Adipose tissue (tissue), 3 donors: Measurements from ENCODE around the gene HKDC1. TPM values are rescaled to one million over a fixed set of nuclear protein-coding genes. Genes with fewer than 3 reads are reported as not detected.
"Not testable (repeated sequence)": the region's sequence is repeated elsewhere in the genome, so short reads cannot be mapped to it uniquely, and the experiment has no call there.

Experiments used
- H3K27ac ChIP-seq: one replicate; pipeline ENCODE4 v1.5.1; 2013; ENCODE audit warnings: low read depth, low read length
- WGBS, 3 donors: extraction: QIAGEN DNeasy Blood & Tissue Kit; methylation state at CpG; one replicate each; pipeline ENCODE4 v1.1.7; 2013; 5-methylcytosine and 5-hydroxymethylcytosine counted together
- polyA plus RNA-seq, 3 donors: library from polyadenylated mRNA; stranded (reverse); fragments of 200-250 nt; gene quantifications; one replicate each; pipeline ENCODE4 v1.2.3, GENCODE V29; 2013
- donor health status: healthy with polysubstance abuse.
- donor health status: Bipolar disorder and iron deficiency.
- donor health status: healthy.

Gene HKDC1
- polyA plus RNA-seq, 3 donors: 0.13 to 2.6 TPM; not detected in 1

- WGBS, 3 donors: 68 to 88% (median 87%) methylated on average over 4 of the region's 4 CpGs
- no peak overlapping the region for H3K27ac ChIP-seq
Observed at GRCh38 chr10:69307434-69307833, 87.3 kb downstream of the HKDC1 start.

DNA sequence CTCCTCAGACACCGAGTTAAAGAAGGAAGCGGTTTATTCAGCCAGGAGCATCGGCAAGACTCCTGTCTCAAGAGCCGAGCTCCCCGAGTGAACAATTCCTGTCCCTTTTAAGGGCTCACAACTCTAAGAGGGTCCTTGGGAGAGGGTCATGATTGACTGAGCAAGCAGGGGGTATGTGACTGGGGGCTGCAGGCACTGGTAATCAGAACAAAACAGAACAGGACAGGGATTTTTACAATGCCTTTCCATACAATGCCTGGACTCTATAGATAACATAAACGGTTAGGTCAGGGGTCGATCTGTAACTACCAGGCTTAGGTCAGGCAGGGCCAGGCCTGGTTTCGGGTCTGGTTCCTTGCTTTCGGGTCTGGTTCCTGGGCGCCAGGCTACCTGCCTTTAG, 88.2 kb downstream of the HKDC1 start:
- not testable (repeated sequence) for H3K27ac ChIP-seq
- WGBS, 3 donors: 93 to 95% (median 94%) methylated on average over 10 of the region's 10 CpGs

- no peak overlapping the region for H3K27ac ChIP-seq
- WGBS, 3 donors: 32 to 53% (median 50%) methylated on average over 4 of the region's 4 CpGs
Observed at GRCh38 chr10:69311309-69311708, 91.2 kb downstream of the HKDC1 start.

GRCh38 chr10:69312528-69312927, 92.4 kb downstream of the HKDC1 start:
- 84 to 88% (median 87%) methylated on average over 4 of the region's 4 CpGs for WGBS, 3 donors
- H3K27ac ChIP-seq: no peak overlapping the region

DNA sequence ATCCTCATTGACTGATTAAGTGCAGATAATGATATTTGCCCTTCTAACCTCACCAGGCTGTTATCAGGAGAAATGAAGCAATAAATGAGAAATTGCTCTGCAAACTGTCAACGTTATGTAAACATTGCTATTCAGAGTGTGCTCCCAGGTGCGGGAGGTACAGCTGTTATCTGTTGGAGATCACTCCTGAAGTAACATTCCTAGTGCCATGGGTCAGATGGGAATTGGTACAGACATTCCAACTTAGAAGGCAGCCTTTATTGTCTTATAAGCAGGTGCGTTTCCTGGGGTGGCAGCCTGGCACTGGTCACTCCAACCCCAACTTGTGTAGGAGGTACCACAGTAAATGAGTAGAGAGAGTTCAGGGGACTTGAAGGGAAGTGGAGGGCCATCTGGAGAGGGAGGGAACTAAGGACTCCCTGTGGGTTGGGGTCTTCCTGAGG, 95.0 kb downstream of the HKDC1 start:
- 54 to 80% (median 79%) methylated on average over 3 of the region's 3 CpGs for WGBS, 3 donors
- no peak overlapping the region for H3K27ac ChIP-seq

- no peak overlapping the region for H3K27ac ChIP-seq
Observed at GRCh38 chr10:69315610-69316312, 95.6 kb downstream of the HKDC1 start.

DNA sequence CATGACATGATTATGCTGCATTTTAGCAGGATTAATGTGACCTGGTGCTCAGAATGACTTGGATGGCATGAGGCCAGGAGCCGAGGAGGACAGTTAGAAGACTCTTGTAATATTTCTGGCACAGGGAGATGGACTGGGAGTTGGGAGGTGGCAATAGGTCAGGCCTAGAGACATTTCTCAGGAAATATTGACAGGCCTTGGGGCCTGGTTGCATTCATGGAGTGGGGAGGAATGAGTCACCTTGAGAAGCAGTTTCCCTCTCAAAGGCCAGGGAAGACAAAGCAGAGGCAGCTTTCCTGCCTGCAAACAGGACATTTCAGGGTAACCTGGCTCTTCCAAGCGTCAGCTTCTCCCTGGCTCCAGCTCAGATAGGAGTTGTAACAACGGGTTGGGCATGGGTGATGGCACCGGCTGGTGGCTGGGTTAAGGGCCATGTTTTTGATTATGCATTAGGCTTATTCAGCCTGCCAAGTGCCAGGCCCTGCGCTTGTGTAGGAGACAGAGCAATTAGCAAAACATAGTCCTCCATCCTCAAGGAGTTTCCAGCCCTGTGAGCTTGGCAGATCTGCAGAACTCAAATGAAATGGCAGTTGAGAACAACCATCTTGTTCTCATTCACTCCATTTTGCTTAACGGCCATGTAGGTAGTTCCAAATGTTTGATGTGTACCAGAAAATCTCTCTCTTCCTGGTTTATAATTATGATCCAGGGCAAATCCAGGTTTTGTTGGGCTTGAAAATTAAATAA, 96.4 kb downstream of the HKDC1 start:
- no peak overlapping the region for H3K27ac ChIP-seq
- WGBS, 3 donors: 64 to 82% (median 69%) methylated on average over 6 of the region's 6 CpGs

More at GRCh38 chr10:69315610-69316312, 95.6 kb downstream of the HKDC1 start:
- 80 to 89% (median 82%) methylated on average over 6 of the region's 6 CpGs for WGBS, 3 donors

Other genes with a start within 250 kb of the HKDC1 start
- gene KIFBP, start 231.5 kb upstream of the HKDC1 start, polyA plus RNA-seq: 10 to 100 TPM in 2 of 3 donors, 1 to 10 TPM in 1; 7.0 to 22.3 (median 17.9) TPM
- gene SRGN, start 132.2 kb upstream of the HKDC1 start, polyA plus RNA-seq: 100 to 1,000 TPM in 2 of 3 donors, 10 to 100 TPM in 1; 32.0 to 290 (median 181) TPM
- 10 to 100 TPM; 13.1 to 45.2 (median 33.4) TPM for gene VPS26A, start 96.2 kb upstream of the HKDC1 start, polyA plus RNA-seq
- gene SUPV3L1, start 40.1 kb upstream of the HKDC1 start, polyA plus RNA-seq: 10 to 100 TPM; 13.6 to 37.1 (median 29.4) TPM
- gene HK1, start 58.2 kb downstream of the HKDC1 start, polyA plus RNA-seq: 10 to 100 TPM; 12.2 to 52.5 (median 29.6) TPM
- under 1 TPM; 0.34 to 0.85 (median 0.36) TPM for gene TACR2, start 196.6 kb downstream of the HKDC1 start, polyA plus RNA-seq
- gene TSPAN15, start 231.1 kb downstream of the HKDC1 start, polyA plus RNA-seq: 100 to 1,000 TPM in 1 of 3 donors, 10 to 100 TPM in 2; 23.9 to 137 (median 25.0) TPM